ENCODE data around the gene GRAMD4.

The GRAMD4 gene

DNA sequence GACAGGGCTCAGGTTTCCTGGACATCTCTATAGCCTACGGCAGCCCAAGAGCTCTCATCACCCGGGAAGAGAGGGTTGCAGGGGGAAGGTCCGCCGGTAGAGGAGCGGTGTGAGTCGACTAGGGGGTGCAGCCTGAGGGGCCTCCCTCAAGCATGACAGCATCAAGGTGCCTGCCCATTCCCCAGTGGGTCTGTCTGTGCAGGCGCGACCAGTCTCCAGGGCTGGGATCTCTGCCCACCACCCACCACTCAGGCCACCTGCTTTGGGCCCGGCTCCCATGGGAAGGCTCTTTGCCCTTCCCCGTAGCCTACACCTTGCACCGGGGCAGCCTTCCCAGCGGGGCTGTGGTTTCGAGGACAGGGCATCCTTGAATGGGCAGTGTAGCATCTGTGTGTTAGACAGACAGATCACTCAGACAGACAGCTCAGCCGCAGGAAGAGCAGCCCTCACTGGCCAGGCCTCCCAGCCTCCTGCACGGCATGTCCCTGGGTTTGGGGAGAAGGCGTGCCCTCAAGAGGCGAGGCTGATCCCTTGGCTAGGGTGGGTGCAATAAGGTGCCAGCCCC is 88.7 kb downstream of the GRAMD4 start:
- no peak for DNase-seq (ENCODE audit: low read depth in 2 of 2, low spot score in 1 of 2)

- no peak for DNase-seq (ENCODE audit: low read depth in 2 of 2, low spot score in 1 of 2)
Measured at GRCh38 chr22:46710806-46711205, 90.6 kb downstream of the GRAMD4 start.

GRCh38 chr22:46712288-46712687 is 92.1 kb downstream of the GRAMD4 start:
- no peak for DNase-seq (ENCODE audit: low read depth in 2 of 2, low spot score in 1 of 2)

DNA sequence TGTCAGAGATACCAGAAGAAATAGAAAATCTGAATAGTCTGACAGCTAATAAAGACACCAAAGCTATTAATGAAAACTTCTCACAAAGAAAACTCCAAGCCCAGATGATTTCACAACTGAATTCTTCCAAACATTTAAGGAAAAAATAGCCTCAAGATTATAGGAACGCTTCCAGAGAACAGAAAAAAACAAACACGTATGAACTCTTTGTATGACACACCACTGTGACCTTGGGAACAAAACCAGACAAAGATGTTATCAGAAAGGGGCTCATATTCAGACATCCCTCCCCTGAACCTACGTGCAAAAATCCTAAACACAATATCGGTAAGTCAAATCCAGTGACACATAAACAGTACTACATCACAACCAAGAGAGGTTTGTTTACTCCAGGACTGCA is 94.4 kb downstream of the GRAMD4 start:
- no peak for DNase-seq (ENCODE audit: low read depth in 2 of 2, low spot score in 1 of 2)

DNA sequence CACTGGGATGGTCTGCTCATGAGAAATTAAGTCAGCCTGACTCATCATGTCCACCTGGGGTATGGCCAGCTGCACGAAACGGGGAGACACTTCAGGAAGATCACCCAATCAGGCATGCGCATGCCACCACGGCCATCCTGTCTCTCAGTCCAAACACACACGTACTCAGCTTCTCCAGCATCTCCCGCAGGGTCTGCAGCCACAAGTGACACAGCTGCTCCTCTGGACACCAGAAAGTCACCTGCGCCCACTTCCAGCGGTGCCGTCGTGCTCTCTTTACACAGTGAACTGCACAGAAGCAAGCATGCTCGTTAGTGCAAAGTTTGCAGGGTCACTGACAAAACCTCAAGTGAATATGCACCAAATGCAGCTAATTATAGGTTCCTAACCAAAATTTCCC is 99.7 kb downstream of the GRAMD4 start:
- no peak for DNase-seq (ENCODE audit: low read depth in 2 of 2, low spot score in 1 of 2)

DNA sequence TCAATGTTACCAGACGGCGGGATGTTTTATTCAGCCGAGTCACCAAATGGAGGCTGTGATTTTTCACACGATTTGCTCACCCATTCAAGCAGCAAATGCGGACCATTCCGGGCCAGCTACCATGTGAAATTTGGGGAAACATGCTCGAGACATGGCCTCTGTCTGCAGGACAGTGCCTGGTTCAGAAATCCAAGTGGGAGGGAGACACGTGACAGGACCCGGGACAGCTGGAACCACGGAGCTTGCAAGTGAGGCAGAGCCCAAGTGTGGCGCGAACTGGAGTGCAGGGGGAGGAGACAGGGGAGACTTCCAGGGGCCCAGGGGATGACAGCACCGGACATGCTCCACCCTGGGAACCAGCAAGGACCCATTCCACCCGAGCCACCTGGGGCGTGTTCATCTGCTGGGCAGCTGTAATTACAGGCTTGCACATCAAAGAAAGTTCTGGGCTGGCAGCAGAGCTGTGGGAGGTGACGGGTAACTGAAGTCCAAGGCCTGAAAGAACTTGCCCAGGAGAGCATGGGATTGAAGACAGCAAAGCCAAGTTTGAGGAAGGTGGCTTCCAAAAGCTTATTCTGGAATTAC is 101.4 kb downstream of the GRAMD4 start:
- DNase-seq (ENCODE audit: low read depth in 2 of 2, low spot score in 1 of 2) = no peak

DNA sequence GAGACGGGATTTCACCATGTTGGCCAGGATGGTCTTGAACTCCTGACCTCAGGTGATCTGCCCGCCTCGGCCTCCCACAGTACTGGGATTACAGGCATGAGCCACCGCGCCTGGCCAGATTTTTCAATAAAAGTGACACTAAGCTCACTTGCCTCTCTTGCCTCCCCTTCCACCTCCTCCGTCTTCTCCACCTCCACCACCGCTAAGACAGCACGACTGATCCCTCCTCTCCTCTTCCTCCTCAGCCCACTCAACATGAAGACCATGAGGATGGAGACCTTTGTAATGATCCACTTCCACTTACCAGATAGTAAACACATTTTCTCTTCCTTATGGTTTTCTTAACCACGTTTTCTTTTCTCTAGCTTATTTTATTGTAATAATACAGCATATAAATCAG is 103.7 kb downstream of the GRAMD4 start:
- DNase-seq (ENCODE audit: low read depth in 2 of 2, low spot score in 1 of 2) = no peak

GRCh38 chr22:46725096-46725495 is 104.9 kb downstream of the GRAMD4 start:
- no peak for DNase-seq (ENCODE audit: low read depth in 2 of 2, low spot score in 1 of 2)

DNA sequence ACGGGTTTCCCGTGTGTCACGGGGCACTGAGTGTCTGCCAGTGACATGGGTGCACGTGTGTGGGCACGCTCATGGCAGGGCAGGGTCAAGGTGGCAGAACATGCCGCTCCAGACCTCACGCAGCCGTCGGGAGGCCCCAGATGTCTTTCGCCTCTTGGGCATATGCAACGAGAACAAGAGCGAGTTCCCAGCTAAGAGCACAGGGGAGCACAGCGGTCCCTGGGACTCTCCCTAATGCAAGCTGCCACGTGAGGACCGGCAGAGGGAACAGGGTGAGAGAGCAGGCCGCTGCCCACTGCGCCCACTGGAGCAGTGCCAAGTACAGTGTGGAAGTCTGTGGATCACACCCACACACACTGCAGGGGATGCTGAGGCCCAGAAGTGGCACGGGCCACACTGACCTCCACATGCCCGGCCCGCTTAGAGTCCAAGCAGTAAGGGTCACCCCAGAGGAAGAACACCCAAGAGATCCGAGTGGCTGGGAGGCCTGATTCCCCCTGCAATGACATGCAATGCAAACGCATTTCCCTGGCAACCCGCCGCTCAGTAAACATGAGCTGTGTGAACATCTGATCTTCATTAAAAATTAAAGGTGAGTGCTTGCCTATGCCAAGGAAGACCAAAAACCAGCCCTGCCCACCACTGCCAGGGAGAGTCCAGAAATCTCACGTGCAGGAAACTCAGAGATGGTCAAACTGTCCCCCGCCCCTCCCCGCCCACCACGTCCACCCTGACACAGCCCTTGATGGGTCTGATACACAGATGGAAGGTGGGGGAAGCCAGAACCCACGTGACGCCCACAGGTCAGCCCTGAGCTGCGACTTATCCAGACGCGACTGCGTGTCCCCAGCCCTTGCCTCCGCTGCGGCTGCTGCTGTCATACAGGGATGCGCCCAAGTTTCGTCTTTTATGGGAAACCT is 106.1 kb downstream of the GRAMD4 start:
- DNase-seq (ENCODE audit: low read depth in 2 of 2, low spot score in 1 of 2) = no peak

- no peak for DNase-seq (ENCODE audit: low read depth in 2 of 2, low spot score in 1 of 2)
Measured at GRCh38 chr22:46726986-46727317, 106.8 kb downstream of the GRAMD4 start.

GRCh38 chr22:46727813-46728364 is 107.7 kb downstream of the GRAMD4 start:
- DNase-seq (ENCODE audit: low read depth in 2 of 2, low spot score in 1 of 2) = no peak

DNA sequence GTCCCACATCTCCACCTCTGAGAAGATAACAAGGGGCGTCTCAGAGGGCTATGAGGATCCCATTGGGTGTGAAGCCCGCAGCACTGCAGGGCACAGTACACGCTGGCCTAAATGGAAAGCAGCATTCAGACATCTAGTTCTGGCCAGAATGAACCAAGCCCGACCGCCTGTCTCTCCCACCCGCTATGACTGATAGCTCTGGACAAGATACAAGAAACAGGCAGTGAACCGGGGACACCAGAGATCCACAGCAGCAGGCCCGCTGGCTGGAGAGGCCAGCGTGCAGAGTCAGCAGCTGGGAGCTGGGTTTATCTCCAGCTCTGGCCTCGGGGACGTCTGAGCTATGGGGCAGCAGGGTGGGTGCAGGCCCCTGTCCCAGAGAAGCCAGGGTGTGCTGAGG is 108.3 kb downstream of the GRAMD4 start:
- DNase-seq (ENCODE audit: low read depth in 2 of 2, low spot score in 1 of 2) = no peak
